Measurements from ENCODE around the gene GNAI3. TPM values are rescaled to one million over a fixed set of nuclear protein-coding genes. Genes with fewer than 3 reads are reported as not detected.

GNAI3 gene
- total and polyA plus RNA-seq, 2 of the 8 experiments (the other 6 are each of a cell fraction or from before 2014, with no cell fraction given) = 4.0 to 9.8 TPM

DNA sequence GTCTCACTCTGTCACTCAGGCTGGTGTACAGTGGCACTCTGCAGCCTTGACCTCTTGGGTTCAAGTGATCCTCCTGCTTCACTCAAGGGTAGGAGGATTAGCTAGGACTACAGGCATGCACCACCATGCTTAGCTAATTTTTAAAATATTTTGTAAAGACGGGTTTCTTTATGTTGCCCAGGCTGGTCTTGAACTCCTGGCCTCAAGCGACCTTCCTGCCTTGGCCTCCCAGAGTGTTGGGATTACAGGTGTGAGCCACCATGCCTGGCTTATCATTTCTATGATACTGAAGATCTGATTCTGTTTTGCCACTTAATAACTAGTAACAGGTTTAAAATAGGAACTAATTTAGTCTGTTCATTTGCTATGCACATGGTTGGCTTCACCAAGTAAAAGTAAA lies 33.6 kb downstream of the GNAI3 start (continued):
- TF ChIP-seq SIX5 (IDR thresholded peaks at IDR 0.05; ENCODE audit: low read depth, low read length) (no peak), YY1 (IDR thresholded peaks at IDR 0.05; ENCODE audit: low read depth, low read length) (no peak), EGR1 (IDR thresholded peaks at IDR 0.05; ENCODE audit: borderline replicate concordance, low read depth, low read length) (no peak), HDAC6 (IDR thresholded peaks at IDR 0.05; ENCODE audit: low read depth, low read length) (no peak)

Measured in H1 (cell line).